IPS-20b (cell line): ENCODE results near the gene SNRNP27.
"Not testable (repeated sequence)": the region's sequence is repeated elsewhere in the genome, so short reads cannot be mapped to it uniquely, and the experiment has no call there.

Source experiments
- H3K27ac ChIP-seq: one replicate; pipeline ENCODE4 v1.5.1; 2013; ENCODE audit warnings: low read length
- H3K27me3 ChIP-seq: 2 replicates; pipeline ENCODE4 v1.6.1; 2013; ENCODE audit warnings: mild to moderate bottlenecking, low read length, inconsistent platforms; ENCODE audit not compliant: insufficient read depth
- H3K36me3 ChIP-seq: 2 replicates; pipeline ENCODE4 v1.6.1; 2013; ENCODE audit warnings: low read depth, mild to moderate bottlenecking, inconsistent platforms, low read length, moderate library complexity; ENCODE audit not compliant: insufficient read depth
- H3K4me1 ChIP-seq: 2 replicates; pipeline ENCODE4 v1.6.1; 2013; ENCODE audit warnings: mild to moderate bottlenecking, control low read depth, inconsistent platforms, low read length, moderate library complexity; ENCODE audit not compliant: insufficient read depth
- H3K4me3 ChIP-seq: 2 replicates; pipeline ENCODE4 v1.5.1; 2013; ENCODE audit warnings: mild to moderate bottlenecking, low read length, inconsistent platforms
- H3K9ac ChIP-seq: 2 replicates; pipeline ENCODE4 v1.6.1; 2013; ENCODE audit warnings: low read depth, mild to moderate bottlenecking, inconsistent platforms, low read length, moderate library complexity
- H3K9me3 ChIP-seq: 2 replicates; pipeline ENCODE4 v1.6.1; 2013; ENCODE audit warnings: mild to moderate bottlenecking, low read depth, low read length, inconsistent platforms; ENCODE audit not compliant: insufficient read depth

Gene SNRNP27

GRCh38 chr2:69950241-69950640, 56.5 kb downstream of the SNRNP27 start:
- no peaks in the 10 kb centered on the region for H3K27me3 ChIP-seq
- H3K9me3 ChIP-seq: no peaks in the 10 kb centered on the region
- H3K27ac ChIP-seq: no peak overlapping the region
- no peak overlapping the region for H3K9ac ChIP-seq
- no peaks in the 10 kb centered on the region for H3K36me3 ChIP-seq
- no peaks in the 10 kb centered on the region for H3K4me1 ChIP-seq
- no peak overlapping the region for H3K4me3 ChIP-seq

- H3K27me3 ChIP-seq, H3K9me3 ChIP-seq, H3K9ac ChIP-seq, H3K4me3 ChIP-seq, H3K36me3 ChIP-seq, H3K27ac ChIP-seq, H3K4me1 ChIP-seq: not testable (repeated sequence)
These were observed 56.9 kb downstream of the SNRNP27 start for GRCh38 chr2:69950671-69951070.

GRCh38 chr2:69952336-69953115, 58.8 kb downstream of the SNRNP27 start:
- H3K9ac ChIP-seq: no peak overlapping the region
- no peaks in the 10 kb centered on the region for H3K4me1 ChIP-seq
- H3K4me3 ChIP-seq: no peak overlapping the region
- no peaks in the 10 kb centered on the region for H3K9me3 ChIP-seq
- no peaks in the 10 kb centered on the region for H3K27me3 ChIP-seq
- H3K27ac ChIP-seq: no peak overlapping the region
- H3K36me3 ChIP-seq: no peaks in the 10 kb centered on the region

- H3K9ac ChIP-seq: no peak overlapping the region
- no peaks in the 10 kb centered on the region; the same call in 1 of the 2 replicates for H3K27me3 ChIP-seq
- no peaks in the 10 kb centered on the region for H3K4me1 ChIP-seq
- no peaks in the 10 kb centered on the region for H3K9me3 ChIP-seq
- H3K36me3 ChIP-seq: no peaks in the 10 kb centered on the region
- no peak overlapping the region for H3K27ac ChIP-seq
- H3K4me3 ChIP-seq: no peak overlapping the region
These were observed 60.3 kb downstream of the SNRNP27 start for GRCh38 chr2:69954084-69954483.
